ENCODE measurements around the gene ERGIC1.

ERGIC1 gene

GRCh38 chr5:172921906-172922305 is 87.9 kb downstream of the ERGIC1 start:
- Histone ChIP-seq H3K4me2 (ENCODE audit: low read length) (no peak overlapping the region), H3K27ac (ENCODE audit: low read depth, low read length) (no peak overlapping the region), H4K20me1 (ENCODE audit: control insufficient read depth, insufficient read depth, low read depth, low read length) (no peaks in the 10 kb centered on the region), H3F3A (ENCODE audit: control insufficient read depth, insufficient read depth) (no peaks in the 10 kb centered on the region), H3K4me1 (ENCODE audit: control insufficient read depth, low read length) (no peaks in the 10 kb centered on the region), H3K36me3 (ENCODE audit: control insufficient read depth, low read length) (no peaks in the 10 kb centered on the region), H3K27me3 (ENCODE audit: control insufficient read depth, low read length) (no peaks in the 10 kb centered on the region), H3K9me3 (ENCODE audit: control insufficient read depth, insufficient read depth, low read length) (no peaks in the 10 kb centered on the region), H3K9me2 (replicated peaks; ENCODE audit: control insufficient read depth, low read length) (no peaks in the 10 kb centered on the region), H3K79me2 (ENCODE audit: control insufficient read depth, low read length) (no peaks in the 10 kb centered on the region), H3K4me3 (ENCODE audit: low read length) (no peak overlapping the region)
- no peak for TF ChIP-seq CTCF (IDR thresholded peaks at IDR 0.05; ENCODE audit: low read depth, low read length, poor library complexity, severe bottlenecking)
- TF ChIP-seq EZH2phosphoT487 (IDR thresholded peaks at IDR 0.05; ENCODE audit: borderline replicate concordance, low read length), result no peak

GRCh38 chr5:172923539-172923938 is 89.5 kb downstream of the ERGIC1 start:
- H3F3A ChIP-seq (ENCODE audit: control insufficient read depth, insufficient read depth), result no peaks in the 10 kb centered on the region
- H3K27ac ChIP-seq (ENCODE audit: low read depth, low read length), result no peak overlapping the region
- H3K4me1 ChIP-seq (ENCODE audit: control insufficient read depth, low read length), result no peaks in the 10 kb centered on the region
- no peak overlapping the region for H3K4me3 ChIP-seq (ENCODE audit: low read length)
- no peaks in the 10 kb centered on the region for H3K79me2 ChIP-seq (ENCODE audit: control insufficient read depth, low read length)
- H3K9me3 ChIP-seq (ENCODE audit: control insufficient read depth, insufficient read depth, low read length), result no peaks in the 10 kb centered on the region
- H3K4me2 ChIP-seq (ENCODE audit: low read length), result no peak overlapping the region
- H3K36me3 ChIP-seq (ENCODE audit: control insufficient read depth, low read length), result no peaks in the 10 kb centered on the region
- no peaks in the 10 kb centered on the region for H3K9me2 ChIP-seq (replicated peaks; ENCODE audit: control insufficient read depth, low read length)
- TF ChIP-seq EZH2phosphoT487 (IDR thresholded peaks at IDR 0.05; ENCODE audit: borderline replicate concordance, low read length) (no peak), CTCF (IDR thresholded peaks at IDR 0.05; ENCODE audit: low read depth, low read length, poor library complexity, severe bottlenecking) (no peak)
- H3K27me3 ChIP-seq (ENCODE audit: control insufficient read depth, low read length), result no peaks in the 10 kb centered on the region
- no peaks in the 10 kb centered on the region for H4K20me1 ChIP-seq (ENCODE audit: control insufficient read depth, insufficient read depth, low read depth, low read length)

GRCh38 chr5:172925336-172925948 is 91.4 kb downstream of the ERGIC1 start:
- no peaks in the 10 kb centered on the region for H3K27me3 ChIP-seq (ENCODE audit: control insufficient read depth, low read length)
- H3K79me2 ChIP-seq (ENCODE audit: control insufficient read depth, low read length), result no peaks in the 10 kb centered on the region
- no peak overlapping the region for H3K4me2 ChIP-seq (ENCODE audit: low read length)
- H3K9me3 ChIP-seq (ENCODE audit: control insufficient read depth, insufficient read depth, low read length), result no peaks in the 10 kb centered on the region
- no peak overlapping the region for H3K27ac ChIP-seq (ENCODE audit: low read depth, low read length)
- no peak overlapping the region for H3K4me3 ChIP-seq (ENCODE audit: low read length)
- no peaks in the 10 kb centered on the region for H3K9me2 ChIP-seq (replicated peaks; ENCODE audit: control insufficient read depth, low read length)
- TF ChIP-seq EZH2phosphoT487 (IDR thresholded peaks at IDR 0.05; ENCODE audit: borderline replicate concordance, low read length) (no peak), CTCF (IDR thresholded peaks at IDR 0.05; ENCODE audit: low read depth, low read length, poor library complexity, severe bottlenecking) (no peak)
- no peaks in the 10 kb centered on the region for H4K20me1 ChIP-seq (ENCODE audit: control insufficient read depth, insufficient read depth, low read depth, low read length)
- H3K36me3 ChIP-seq (ENCODE audit: control insufficient read depth, low read length), result no peaks in the 10 kb centered on the region
- H3F3A ChIP-seq (ENCODE audit: control insufficient read depth, insufficient read depth), result no peaks in the 10 kb centered on the region
- no peaks in the 10 kb centered on the region for H3K4me1 ChIP-seq (ENCODE audit: control insufficient read depth, low read length)
